Activated CD4-positive, CD25-positive, alpha-beta regulatory T cell treated with anti-CD3 and anti-CD28 coated beads, Interleukin-2, amount 50 U/mL, for 24 hours (primary cell): ENCODE results near the gene ALDH16A1.

Experiments used
- ATAC-seq, 2 donors: fragments of 150-1000 bp; cut with Tn5 transposase; one replicate each; pipeline ENCODE4 v1.10.0; 2021; ENCODE audit warnings: mild to moderate bottlenecking in 1 of 2, moderate library complexity in 1 of 2

ALDH16A1 gene

DNA sequence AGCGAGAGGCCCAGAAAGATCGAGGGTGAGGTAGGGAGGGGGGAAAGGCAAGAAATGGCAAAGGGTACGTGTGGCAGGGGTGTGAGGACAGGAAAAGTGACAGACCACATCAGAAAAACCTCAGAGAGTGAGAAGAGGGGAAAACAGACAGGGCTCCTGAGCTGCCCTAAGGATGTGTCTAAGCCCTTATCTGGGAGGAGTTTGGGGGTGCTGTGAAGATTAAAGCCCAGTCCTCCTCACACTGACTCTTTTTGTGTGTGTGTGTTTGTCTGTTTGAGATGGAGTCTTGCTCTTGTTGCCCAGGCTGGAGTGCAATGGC is 29.1 kb upstream of the ALDH16A1 start:
- no peak for ATAC-seq

DNA sequence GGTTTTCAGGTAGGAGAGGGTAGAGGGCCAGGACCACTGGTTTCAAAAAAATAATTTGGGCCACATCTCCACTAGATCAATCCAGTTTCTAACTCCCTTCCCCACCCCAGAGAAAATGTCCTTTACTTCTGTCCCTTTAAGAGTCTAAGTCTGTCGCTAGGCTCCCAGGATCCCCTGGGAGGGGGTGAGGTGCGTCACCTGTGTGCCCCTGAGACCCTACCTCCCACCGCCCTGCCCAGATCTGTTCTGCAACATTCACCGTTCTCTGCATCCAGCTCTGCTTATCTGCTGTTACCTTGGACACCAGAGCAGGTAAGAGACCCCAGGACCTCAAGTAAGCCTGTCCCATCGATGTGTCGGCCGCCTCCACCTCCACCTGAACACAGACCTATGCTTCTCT is 27.8 kb upstream of the ALDH16A1 start, which contains the start of gene GFY:
Gene GFY (plus strand): TSS at position 211 of the 400 bp plus-strand sequence. CDS start 1,043 bp downstream, outside the sequence.
- ATAC-seq = no peak

DNA sequence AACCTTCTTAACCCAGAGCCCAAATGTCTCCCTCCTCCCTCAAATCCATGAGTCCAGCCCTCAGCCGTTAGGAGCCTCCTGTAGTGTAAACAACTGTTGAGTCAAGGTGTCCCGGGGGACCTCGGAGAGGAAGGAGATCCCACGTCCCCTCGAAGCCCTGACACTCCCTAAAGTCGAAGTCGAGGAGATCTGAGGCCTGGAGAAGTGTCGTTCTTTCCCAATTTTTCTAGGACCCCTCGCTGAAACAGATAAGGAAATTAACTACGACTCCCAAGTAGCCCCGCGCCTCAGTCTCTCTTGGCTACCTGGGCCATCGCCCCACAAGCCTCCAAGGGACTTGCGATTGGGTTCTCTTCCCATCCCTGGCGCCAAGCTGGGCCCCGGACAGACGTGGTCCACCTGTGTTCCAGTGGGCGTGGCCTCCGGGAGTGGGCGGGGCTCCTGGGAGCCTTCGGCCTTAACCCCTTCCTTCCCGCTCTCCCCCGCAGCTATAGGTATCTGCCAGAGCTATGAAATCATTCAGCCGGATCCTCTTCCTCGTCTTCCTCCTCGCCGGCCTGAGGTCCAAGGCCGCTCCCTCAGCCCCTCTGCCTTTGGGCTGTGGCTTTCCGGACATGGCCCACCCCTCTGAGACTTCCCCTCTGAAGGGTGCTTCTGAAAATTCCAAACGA is 27.0 kb upstream of the ALDH16A1 start:
- ATAC-seq = no peak

DNA sequence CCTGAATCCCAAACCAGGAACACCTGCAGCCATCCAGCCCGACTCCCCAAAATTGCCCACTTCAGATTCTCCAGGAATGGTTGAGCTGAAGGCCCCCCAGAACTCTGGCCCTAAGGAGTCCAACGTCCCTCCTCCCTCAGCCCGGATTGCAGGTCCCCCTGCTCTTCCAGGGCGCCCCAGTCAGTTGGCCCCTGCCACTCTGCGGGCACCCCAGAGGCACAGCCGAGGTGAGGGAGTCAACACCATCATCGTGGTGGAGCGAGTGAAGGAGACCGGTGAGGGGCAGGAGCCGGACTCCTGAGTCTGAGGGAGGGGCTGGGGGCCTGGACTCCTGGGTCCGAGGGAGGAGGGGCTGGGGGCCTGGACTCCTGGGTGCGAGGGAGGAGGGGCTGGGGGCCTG is 25.7 kb upstream of the ALDH16A1 start:
- ATAC-seq = no peak

DNA sequence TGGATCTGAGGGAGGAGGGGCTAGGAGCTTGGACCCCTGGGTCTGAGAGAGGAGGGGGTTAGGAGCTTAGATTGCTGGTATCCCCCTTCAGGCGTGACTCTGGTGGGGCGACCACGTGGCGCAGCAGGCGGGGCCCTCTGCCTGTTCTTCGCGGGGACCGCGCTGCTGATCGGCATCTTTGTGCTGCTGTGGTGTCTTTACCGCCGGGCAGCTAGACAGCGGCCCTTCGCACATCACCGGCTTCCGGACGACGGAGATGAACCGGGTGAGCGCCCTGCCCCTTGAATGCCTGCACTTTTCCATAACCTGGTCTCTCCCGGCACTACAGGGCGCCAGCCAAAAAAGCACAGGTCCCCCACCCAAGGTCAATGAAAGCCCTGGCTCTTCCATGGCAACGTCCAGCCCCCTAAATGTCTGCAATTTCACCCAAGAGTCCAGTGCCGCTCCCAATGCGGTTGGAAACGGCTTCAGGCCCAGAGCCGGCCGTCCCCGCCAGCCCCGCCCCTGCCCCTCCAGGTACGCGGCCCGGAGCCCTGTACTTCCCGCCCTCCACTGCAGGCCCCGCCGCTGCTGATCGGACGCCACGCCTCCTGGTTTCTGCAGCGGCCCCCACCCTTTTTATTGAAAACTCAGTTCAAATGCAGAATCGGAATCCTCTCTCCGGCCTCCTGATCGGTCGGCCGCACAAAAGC is 25.0 kb upstream of the ALDH16A1 start:
- ATAC-seq = peak in 1 of 2 donors; percentile 42

DNA sequence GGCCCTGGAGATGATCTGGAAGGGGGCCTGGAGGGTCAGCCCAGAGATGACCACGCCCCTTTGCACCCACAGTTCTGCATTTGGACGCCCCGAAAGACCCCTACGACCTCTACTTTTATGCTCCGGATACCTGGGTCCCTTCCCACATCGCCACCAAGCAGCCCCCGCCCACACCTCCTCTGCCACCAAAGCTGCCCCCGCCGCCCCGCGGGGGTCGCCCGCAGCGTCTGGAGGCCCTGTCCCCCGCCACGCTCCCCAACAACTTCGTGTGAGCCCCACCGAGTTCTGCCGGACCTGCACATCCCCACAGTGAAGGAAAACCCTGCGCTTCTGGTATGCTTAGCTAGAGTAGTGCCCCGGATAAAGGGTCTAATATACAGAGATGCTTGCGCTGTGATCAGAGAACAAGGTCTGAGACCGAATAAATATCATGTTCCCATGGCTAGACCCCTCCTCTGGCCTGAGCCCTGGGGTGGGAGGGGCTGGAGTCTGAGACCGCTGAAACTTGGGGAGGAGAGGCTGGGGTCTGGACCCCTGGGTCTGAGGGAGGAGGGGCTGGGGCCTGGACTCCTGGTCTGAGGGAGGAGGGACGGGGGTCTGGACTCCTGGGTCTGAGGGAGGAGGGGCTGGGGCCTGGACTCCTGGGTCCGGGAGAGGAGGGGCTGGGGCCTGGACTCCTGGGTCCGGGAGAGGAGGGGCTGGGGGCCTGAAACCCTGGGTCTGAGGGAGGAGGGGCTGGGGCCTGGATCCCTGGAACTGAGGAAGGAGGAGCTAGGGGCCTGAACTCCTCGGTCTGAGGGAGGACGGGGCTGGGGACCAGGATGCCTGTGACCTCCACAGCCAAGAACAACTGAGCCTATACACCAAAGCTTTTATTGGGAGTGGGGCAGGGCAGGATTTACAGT is 24.2 kb upstream of the ALDH16A1 start:
- ATAC-seq = no peak

DNA sequence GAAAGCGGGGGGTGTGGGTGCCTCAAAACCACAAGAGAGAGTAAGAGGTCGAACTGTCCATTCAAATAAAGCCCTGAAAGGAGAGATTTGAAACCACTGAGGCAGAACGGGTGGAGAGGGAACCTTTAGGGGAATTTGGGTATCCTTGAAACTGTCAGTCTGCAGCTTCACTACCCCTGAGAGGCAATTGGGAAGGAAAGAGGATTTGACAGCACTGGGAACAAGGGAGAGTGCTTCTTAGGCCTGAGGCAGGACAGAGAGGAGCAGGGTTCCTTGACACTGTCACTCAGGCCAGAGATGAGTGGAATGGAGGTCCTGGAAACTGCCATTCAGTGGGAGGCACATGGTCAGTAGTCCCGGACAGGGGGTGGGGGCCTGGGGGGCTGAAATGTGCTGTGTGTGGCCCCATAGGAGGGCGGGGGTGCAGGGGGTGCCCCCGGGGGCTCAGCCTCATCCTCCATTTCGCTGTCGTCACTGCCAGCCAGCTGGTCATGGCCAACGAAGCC is 22.8 kb upstream of the ALDH16A1 start:
- ATAC-seq = no peak

DNA sequence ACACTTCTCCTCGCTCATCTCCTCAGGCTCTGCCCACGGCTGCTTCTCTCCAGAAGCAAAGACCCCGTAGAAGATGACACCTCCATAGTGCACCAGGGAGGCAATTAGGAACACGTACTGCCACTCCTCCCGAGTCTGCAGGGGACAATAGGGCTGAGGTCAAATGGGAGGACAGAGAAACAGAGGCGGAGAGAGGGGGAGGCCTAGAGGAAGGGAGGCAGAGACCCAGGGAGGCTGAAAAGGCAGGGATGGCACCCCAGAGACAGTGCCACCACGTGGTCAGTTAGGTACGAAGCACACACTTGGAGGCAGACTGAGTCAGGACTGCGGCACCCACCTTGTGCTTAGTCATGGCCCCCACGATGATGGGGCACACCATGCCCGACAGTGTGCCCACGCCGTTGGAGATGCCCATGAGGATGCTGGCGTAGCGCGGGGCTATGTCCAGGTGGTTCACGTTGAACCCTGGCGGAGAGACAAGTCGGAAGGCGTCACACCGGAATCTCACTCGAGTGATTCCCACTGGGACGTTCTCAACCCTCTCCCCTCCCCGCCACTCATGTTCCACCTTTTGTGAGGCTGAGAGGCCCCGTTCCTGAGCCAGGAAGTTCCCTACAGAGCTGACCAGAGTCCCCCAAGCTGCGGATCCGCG is 22.2 kb upstream of the ALDH16A1 start:
- ATAC-seq = peak; percentile 53 to 64

DNA sequence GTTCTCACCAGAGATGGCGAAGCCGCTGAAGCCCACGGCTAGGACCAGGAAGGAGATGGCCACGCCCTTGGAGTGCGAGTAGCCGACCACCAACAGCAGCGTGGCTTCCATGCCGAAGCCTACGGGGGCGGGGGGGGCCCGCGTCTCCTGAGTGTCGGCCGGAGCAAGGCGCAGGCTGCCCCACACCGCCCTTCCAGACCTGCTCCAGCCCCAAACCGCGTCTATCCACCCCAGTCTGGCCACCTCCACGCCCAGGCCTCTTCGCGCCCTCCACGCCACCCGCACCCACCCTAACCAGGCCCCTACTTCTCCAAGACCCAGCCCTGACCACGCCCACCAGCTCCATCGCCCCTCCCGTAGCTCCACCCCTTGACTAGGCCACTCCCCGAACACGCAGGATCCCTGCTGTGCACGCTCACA is 21.7 kb upstream of the ALDH16A1 start:
- ATAC-seq = no peak

DNA sequence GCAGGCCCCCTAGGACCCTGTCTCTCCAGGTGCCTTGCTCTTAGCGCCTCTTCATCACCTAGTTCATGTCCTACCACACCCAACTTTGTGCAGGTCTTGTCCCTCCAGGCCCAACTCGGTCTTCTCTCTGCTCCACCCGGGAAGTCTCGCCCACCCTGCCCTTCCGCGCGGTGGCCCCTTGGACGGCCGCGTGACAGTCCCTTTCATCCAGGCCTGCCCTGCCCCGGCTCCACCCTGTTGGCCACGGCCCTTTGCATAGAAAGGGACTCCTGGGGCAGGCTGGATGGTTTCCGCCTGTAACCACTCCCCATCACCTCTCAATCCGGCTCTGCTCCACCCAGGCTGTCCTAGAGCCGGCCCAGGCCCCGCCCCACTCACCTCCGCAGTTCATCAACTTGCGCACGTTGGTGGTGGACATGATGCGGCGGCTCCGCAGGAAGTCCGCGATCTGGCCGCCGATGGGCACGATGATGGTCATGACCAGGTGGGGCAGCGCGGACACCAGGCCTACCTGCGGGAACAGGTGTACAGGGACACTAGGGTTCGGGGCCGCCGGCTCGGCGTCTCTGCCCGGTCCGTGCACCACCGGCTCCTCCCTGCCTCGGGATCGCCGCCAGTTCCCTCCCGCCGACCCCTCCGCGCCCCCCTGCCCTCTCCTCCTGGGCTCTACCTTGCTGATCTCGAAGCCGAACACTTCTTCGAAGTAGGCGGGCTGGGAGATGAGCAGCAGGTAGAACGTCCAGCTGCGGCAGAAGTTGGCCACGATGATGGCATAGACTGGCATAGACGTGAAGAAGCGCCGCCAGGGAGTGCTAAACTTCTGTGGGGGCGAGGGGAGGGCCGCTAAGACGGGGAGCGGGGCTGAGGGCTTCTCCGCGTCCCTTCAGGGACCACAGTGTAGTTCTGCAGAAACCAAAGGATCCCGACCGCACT is 20.6 kb upstream of the ALDH16A1 start:
- peak in 1 of 2 donors; percentile 40 for ATAC-seq

DNA sequence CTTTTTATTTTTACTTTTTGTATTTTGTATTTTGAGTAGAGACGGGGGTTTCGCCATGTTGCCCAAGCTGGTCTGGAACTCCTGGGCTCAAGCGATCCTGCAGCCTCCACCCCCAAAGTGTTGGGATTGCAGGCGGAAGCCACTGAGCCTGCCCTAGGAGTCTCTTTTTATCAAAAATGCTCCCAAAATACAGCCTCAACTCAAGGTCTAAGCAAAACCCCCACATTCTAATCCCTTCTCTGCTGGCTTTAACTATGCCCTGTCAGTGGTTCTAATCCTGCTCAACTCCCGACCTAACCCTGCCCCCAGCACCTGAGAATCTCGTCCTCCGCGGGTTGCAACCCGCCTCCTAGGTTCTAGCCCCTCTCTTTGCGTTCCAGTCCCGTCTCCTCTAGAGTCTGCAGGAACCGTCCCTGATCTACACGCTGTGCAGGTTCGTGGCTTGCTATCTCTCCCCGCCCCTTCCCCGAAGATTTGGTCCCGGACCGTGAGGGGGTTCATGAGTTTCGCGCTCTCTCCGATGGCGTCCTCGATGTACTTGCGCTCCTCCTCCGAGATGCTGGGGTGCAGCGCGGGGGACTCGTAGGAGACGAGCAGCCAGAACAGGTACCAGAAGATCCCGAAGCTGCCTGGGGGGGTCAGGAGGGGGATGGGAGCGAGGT is 19.7 kb upstream of the ALDH16A1 start:
- no peak for ATAC-seq

DNA sequence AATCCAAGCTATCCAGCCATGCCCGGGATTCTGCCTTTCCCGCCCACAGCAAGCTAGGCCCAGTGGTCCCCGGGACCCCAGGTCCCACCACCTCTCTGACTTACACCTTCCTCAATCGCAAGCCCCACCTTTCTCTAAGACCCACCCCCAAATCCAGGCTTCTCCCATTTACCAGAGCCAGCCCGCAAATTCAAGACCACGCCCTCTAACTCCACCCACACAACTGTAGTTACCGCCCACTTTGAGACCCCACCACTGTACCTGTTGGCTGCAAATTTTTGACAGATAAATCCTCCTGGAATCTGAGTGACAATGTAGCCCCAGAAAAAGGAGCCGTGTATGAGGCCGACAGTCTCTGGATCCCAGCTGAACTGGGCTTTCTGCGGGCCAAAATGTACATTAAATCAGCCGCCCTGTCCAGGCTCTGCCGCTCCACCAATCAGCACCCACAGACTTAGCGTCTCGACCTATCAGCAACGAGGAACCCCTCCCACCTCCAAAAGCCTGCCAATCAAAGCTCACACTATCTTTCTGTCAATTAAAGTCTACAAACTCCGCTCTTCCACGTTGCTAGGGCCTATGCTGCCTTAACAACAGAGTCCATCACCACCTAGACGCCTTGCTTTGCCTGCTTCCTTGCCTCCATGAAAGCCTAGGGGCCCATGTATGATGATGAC is 18.0 kb upstream of the ALDH16A1 start:
- ATAC-seq = no peak

DNA sequence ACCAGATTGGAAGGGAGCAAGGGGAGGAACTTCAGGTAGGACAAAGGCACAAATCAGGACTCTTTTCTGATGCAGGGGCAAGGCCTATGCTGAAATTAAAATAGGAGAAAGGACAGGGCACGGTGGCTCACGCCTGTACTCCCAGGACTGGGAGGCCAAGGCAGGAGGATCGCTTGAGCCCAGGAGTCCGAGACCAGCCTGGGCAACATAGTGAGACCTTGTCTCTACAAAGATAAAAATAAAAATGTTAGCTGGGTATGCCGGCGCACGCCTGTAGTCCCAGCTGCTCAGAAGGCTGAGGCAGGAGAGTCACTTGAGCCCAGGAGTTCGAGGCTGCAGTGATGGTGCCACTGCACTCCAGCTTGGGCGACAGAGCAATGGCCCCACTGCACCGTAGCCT is 17.4 kb upstream of the ALDH16A1 start:
- no peak for ATAC-seq

DNA sequence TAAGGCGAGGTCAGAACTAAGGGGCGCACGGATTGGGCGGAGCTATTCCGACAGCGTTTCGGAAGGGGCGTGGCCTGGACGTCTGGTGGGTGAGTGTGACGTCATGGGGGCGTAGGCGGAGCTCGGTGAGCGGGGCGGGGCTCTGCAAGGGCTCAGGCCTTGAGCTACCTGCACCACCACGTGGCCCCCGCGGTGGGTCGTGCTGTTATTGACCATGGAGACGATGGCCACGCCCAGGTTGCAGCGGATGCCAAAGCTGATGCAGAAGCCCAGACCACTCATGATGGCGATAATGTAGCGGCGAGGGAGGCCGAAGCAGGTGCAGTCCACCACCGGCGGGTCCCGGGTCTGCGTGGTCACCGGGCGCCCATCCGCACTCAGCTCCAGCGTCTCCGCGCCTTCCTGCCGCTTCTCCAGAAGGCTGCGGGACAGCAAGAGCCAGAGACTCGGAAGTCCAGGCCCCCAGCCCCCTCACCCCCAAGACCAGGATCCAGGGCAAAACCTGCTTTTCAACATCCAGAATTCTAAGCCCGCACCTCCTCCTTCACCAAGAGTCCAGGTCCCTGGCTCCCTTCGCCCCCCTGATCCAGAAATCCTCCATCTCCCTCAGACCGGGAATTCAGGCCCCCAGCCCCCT is 16.5 kb upstream of the ALDH16A1 start:
- ATAC-seq = no peak

DNA sequence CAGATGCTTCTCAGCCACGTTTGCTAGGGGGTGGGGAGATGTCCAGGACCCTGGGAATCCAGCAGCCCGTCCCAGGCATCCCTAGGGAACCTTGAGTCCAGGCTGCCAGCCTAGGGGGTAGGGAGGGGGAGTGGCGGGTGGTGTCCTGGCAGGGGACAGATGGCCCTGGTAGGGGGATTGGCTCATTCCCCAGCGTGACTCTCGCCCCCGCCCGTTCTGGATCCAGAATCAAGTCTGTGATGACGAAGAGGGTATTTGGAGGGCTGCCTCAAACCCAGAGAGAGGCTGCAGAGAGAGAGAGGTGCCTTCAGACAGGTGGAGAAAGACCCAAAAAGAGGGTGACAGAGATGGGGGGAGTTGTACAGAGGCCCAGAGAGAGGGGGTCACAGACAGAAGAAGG is 15.8 kb upstream of the ALDH16A1 start:
- ATAC-seq = no peak

DNA sequence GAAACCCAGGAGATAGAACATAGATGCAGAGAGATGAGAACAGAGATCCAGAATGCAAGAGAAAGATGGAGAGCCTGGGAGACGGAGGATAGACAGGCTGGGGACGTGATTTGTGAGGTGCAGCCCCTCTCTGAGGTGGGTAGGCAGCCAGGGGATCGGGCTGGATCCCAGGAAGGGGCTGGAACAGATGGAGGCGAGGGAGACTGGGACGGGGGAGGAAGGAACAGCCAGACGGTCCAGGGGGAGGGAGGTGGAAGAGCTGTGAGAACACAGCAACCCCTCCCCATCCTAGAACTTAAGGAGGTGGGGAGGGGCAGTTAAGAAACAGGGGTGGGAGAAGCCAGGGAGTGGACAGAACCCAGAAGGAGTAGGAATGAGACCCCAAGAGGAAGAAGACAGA is 14.8 kb upstream of the ALDH16A1 start:
- ATAC-seq = no peak

DNA sequence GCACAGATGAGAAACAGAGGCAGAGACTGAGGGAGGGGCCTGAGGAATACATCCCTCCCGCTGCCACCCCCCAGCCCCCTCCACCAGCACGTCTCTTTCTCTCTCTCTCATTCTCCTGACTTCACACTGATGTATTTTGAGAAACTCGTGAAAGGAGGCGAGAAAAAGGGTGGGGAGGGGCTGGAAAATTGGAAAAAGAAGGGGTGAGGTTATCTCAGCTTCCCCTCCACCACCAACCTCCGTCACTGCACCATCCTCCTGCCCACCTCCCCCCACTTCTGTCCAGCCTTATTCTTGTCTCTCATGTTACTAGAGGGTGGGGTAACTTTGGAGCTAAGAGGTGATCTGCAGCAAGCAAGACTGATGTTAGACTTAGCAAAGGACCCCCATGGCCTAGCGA is 13.2 kb upstream of the ALDH16A1 start:
- ATAC-seq = no peak

DNA sequence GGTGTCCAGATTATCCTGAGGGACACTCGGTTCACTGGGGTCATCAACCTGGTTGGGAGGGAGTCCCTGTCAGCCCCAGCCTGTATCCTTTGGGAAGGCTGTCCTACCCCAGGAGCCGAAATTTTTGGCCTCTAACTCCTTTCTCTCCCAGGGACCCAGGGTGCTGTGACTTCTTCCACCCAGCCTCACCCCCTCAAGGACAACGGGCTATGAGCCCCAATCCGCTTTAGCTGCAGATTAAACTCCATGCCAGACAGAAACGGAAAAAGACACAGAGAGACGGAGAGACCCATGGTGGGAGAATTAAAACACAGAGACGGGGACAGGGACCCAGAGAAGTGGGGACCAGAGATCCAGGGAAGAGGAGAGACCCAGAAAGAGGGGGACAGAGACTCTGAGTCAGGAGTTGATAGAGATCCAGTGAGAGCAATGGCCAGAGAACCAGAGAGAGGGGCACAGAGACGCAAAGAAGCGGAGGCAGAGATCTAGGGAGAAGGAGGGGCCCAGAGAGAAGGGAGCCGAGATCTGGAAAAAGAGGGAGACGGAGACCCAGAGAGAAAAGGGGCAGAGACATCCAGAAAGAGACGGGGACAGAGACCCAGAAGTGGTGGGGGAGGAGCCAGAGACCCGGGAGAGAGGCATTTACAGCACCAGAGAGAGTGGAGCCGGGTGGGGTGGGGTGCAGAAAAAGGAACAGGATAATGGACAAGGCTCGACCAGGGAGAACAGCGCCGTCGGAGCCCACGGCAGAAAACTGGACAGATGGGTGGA is 12.4 kb upstream of the ALDH16A1 start:
- no peak for ATAC-seq
